Osteoblast (primary cell): ENCODE results near the gene SLC25A15. TPM values are rescaled to one million over a fixed set of nuclear protein-coding genes. Genes with fewer than 3 reads are reported as not detected.

ENCODE experiments used
- DNase-seq: peaks from one replicate; pipeline ENCODE4 v3.0.0; 2011; ENCODE audit warnings: low spot score, mixed read lengths; ENCODE audit not compliant: insufficient read length; ENCODE audit errors: missing footprints
- H2AFZ ChIP-seq: 2 replicates; pipeline ENCODE4 v1.6.0; 2011; ENCODE audit warnings: mild to moderate bottlenecking, low read length
- H3K27ac ChIP-seq: 2 replicates; pipeline ENCODE4 v1.5.1; 2011; ENCODE audit warnings: mild to moderate bottlenecking, low read depth, low read length, moderate library complexity
- H3K27me3 ChIP-seq: 2 replicates; pipeline ENCODE4 v1.6.0; 2012; ENCODE audit warnings: mild to moderate bottlenecking, control low read depth, inconsistent platforms, low read length, moderate library complexity; ENCODE audit not compliant: insufficient read depth
- H3K36me3 ChIP-seq: 2 replicates; pipeline ENCODE4 v1.5.1; 2011; ENCODE audit warnings: mild to moderate bottlenecking, low read length, control low read depth, moderate library complexity; ENCODE audit not compliant: insufficient read depth
- H3K4me1 ChIP-seq: 2 replicates; pipeline ENCODE4 v1.5.1; 2011; ENCODE audit warnings: mild to moderate bottlenecking, low read length, control low read depth, moderate library complexity; ENCODE audit not compliant: insufficient read depth
- H3K4me2 ChIP-seq: 2 replicates; pipeline ENCODE4 v1.6.0; 2011; ENCODE audit warnings: mild to moderate bottlenecking, low read length; ENCODE audit not compliant: insufficient read depth
- H3K4me3 ChIP-seq: fragments of 200-600 bp; sonication (generic); 3 replicates; pipeline ENCODE4 v1.5.1; 2012; ENCODE audit warnings: mild to moderate bottlenecking, low read length, inconsistent platforms; ENCODE audit not compliant: insufficient read depth
- H3K79me2 ChIP-seq: 2 replicates; pipeline ENCODE4 v1.6.0; 2012; ENCODE audit warnings: mild to moderate bottlenecking, low read length, control low read depth, inconsistent platforms; ENCODE audit not compliant: insufficient read depth
- H3K9me3 ChIP-seq: 2 replicates; pipeline ENCODE4 v1.5.1; 2011; ENCODE audit warnings: low read depth, low read length, control low read depth
- H4K20me1 ChIP-seq: 2 replicates; pipeline ENCODE4 v1.6.0; 2012; ENCODE audit warnings: mild to moderate bottlenecking, low read length, control low read depth; ENCODE audit not compliant: insufficient read depth
- CTCF ChIP-seq: IDR thresholded peaks from 2 replicates; pipeline ENCODE4 v1.5.1; 2011; ENCODE audit warnings: mild to moderate bottlenecking, low read depth, low read length, moderate library complexity; ENCODE audit errors: extremely low read depth
- total RNA-seq: library from RNA; depleted of rRNA; stranded (reverse); fragments of >200 nt; gene quantifications from 2 replicates; pipeline ENCODE4 v1.2.3, GENCODE V29; 2012

The SLC25A15 gene
- 9.4 TPM in 2 replicates for total RNA-seq

DNA sequence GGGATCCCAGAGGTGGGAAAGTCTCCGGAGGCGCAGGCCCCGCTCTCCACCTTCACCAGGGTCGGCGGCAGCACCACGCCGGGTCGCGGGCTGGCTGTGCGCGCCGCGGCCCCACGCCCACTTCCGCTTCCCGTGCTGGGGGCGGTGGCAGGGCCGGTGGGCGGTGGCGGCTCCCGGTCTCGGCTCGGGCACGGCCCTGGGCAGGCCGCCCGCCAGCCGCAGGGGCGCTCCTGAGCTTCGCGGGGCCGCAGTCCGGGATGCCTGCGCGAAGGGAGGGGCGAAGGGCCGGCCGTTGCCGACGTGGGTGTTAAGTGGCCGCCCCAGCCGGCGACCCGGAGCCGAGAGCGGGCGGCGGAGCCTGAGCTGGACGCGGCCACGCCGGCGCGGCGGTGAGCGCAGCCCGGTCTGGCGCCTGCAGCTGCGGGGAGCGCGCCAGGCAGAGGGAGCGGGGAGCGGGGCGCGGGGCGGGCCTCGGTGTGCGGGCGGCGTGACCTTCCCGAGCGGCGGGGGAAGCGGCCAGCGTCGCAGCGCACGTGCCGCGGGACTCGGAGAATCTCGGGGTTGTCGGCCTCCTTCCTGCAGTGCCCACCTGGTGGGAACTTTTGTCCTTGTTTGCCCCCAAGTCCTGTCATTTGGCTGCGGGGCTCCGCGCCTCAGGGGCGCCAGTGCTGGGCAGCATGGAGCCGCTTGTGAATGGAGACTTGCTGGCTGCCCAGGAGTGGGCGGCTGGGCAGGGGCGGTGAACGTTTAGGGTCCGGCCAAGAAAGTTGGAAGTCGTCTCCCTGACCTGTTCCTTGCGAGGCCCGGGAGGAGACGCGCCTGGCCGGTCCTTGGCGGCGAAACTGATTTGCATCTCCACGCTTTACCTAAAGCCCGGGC lies at the start of gene SLC25A15:
Gene SLC25A15, plus strand, starts transcription at position 337 of the 879 bp plus-strand sequence. CDS start 3,616 bp downstream, outside the sequence.
- Histone ChIP-seq H3K9me3 (no peaks in the 10 kb centered on the region), H3K4me3 (peak within 1 kb of the TSS; percentile 84), H3K4me1 (peaks cover 20% of the 10 kb centered on the region), H2AFZ (peak within 1 kb of the TSS; percentile 91), H3K36me3 (peaks cover 6% of the 10 kb centered on the region), H3K4me2 (peak within 1 kb of the TSS; percentile 83), H4K20me1 (no peaks in the 10 kb centered on the region), H3K27me3 (no peaks in the 10 kb centered on the region), H3K79me2 (peaks cover 8% of the 10 kb centered on the region), H3K27ac (peak within 1 kb of the TSS; percentile 51)
- no peak for TF ChIP-seq CTCF
- peak; percentile 99 for DNase-seq

GRCh38 chr13:40749327-40749726 lies 40.1 kb upstream of the SLC25A15 start:
- TF ChIP-seq CTCF = peak; percentile 36
- no peaks in the 10 kb centered on the region for H3K27me3 ChIP-seq
- no peaks in the 10 kb centered on the region for H3K4me1 ChIP-seq
- no peaks in the 10 kb centered on the region for H3K79me2 ChIP-seq
- H3K36me3 ChIP-seq = peaks cover 30% of the 10 kb centered on the region
- no peaks in the 10 kb centered on the region for H3K9me3 ChIP-seq
- no peak overlapping the region for H3K27ac ChIP-seq
- no peak overlapping the region for H3K4me2 ChIP-seq
- H4K20me1 ChIP-seq = no peaks in the 10 kb centered on the region
- no peak for DNase-seq
- H2AFZ ChIP-seq = no peak overlapping the region
- no peak overlapping the region for H3K4me3 ChIP-seq

DNA sequence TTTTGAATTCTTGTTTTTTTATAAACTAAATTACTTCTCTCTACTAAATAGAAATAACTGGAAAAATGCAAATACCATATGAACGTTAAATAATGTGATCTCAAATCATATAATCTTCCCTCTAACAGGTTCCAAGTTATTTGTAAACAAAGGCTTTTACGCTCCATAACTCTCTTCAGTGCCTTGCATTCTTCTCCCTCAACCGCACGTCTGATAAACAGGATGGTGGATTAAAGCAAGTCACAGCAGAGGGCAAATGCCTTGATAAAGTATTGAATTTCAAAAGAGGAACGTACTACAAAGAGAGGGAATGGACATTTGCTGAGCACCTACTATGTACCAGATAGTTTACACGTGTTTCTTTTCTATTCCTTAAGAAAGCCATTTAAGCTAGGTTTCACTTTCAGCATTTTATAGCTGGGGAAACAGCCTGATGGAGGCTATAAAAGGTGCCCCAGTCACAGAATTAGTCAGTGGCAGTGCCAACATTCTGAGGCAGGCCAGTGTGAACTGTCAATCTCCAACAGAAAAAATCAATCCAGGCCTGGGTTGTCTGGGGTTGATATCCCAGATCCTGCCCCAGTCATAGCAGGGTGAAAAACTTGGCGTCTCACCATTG lies 34.2 kb upstream of the SLC25A15 start:
- peaks cover 34% of the 10 kb centered on the region for H3K36me3 ChIP-seq
- H3K27me3 ChIP-seq = no peaks in the 10 kb centered on the region
- no peak overlapping the region for H3K4me2 ChIP-seq
- H3K79me2 ChIP-seq = no peaks in the 10 kb centered on the region
- no peaks in the 10 kb centered on the region for H4K20me1 ChIP-seq
- H3K27ac ChIP-seq = no peak overlapping the region
- H3K4me3 ChIP-seq = no peak overlapping the region
- no peaks in the 10 kb centered on the region for H3K4me1 ChIP-seq
- TF ChIP-seq CTCF = no peak
- no peaks in the 10 kb centered on the region for H3K9me3 ChIP-seq
- DNase-seq = no peak
- H2AFZ ChIP-seq = no peak overlapping the region

GRCh38 chr13:40756042-40756441 lies 33.4 kb upstream of the SLC25A15 start:
- no peak for TF ChIP-seq CTCF
- H3K4me3 ChIP-seq = no peak overlapping the region
- DNase-seq = no peak
- H3K4me1 ChIP-seq = no peaks in the 10 kb centered on the region
- no peaks in the 10 kb centered on the region for H4K20me1 ChIP-seq
- no peak overlapping the region for H2AFZ ChIP-seq
- H3K36me3 ChIP-seq = peaks cover 34% of the 10 kb centered on the region
- no peak overlapping the region for H3K27ac ChIP-seq
- H3K27me3 ChIP-seq = no peaks in the 10 kb centered on the region
- H3K4me2 ChIP-seq = no peak overlapping the region
- no peaks in the 10 kb centered on the region for H3K9me3 ChIP-seq
- no peaks in the 10 kb centered on the region for H3K79me2 ChIP-seq
